K562 (cell line): Measurements from ENCODE around the gene DCTN1. TPM values are rescaled to one million over a fixed set of nuclear protein-coding genes. Genes with fewer than 3 reads are reported as not detected.

ENCODE experiments used
- ATAC-seq: fragments of 200-7000 bp; cut with Tn5 transposase; 3 replicates; pipeline ENCODE4 v1.9.1; 2020; ENCODE audit warnings: moderate library complexity
- BruUV-seq: library from RNA; stranded (reverse); fragments of 400-500 nt; replicated peaks from 2 replicates; lab custom pipeline; 2021; lab: Mats Ljungman, UMichigan
- CTCF ChIA-PET: fragments of 300-600 bp; formaldehyde crosslinking; extraction: SDS; loops from one replicate; lab custom pipeline; 2021; ENCODE audit warnings: low intra/inter-chr PET ratio; lab: Yijun Ruan, JAX
- POLR2A ChIA-PET: fragments of 300-600, 350-650 bp; sonication (Branson Sonifier 250); formaldehyde crosslinking; extraction: SDS; loops from one replicate; lab custom pipeline; 2021; ENCODE audit warnings: antibody characterized with exemption, inconsistent platforms; lab: Yijun Ruan, JAX
- DNase-seq, 4 experiments: peaks; one replicate each; pipeline versions ENCODE4 v3.0.0 to v3.0.0-alpha.2; 2011 to 2018; ENCODE audit warnings: low spot score in 3 of 4, mixed read lengths in 3 of 4; ENCODE audit errors: extremely low read depth in 1 of 4
- FAIRE-seq: peaks from 2 replicates; lab custom pipeline; 2011; peaks lifted over from hg19 to GRCh38; lab: Jason Lieb, UNC
- H2AFZ ChIP-seq: 2 replicates; pipeline ENCODE4 v1.6.0; 2011; ENCODE audit warnings: low read depth, low read length, control low read depth, inconsistent platforms
- H3K27ac ChIP-seq: fragments of 200-600 bp; 3 replicates; pipeline ENCODE4 v1.8.0; 2011; ENCODE audit warnings: low read depth, mild to moderate bottlenecking, control low read depth, inconsistent platforms, low read length, moderate library complexity, mixed read lengths; ENCODE audit errors: extremely low read depth
- H3K27me3 ChIP-seq, 2 experiments: fragments of 300-600 bp in 1 of 2; 2 replicates in 1 of 2; 3 replicates in 1 of 2; pipeline versions ENCODE4 v1.6.0 to v1.8.0; 2011; ENCODE audit warnings: inconsistent platforms in 2 of 2, low read length in 2 of 2, mild to moderate bottlenecking in 1 of 2, mixed read lengths in 1 of 2, moderate library complexity in 1 of 2; ENCODE audit not compliant: control insufficient read depth in 2 of 2, insufficient read depth in 2 of 2
- H3K36me3 ChIP-seq: fragments of 300-600 bp; 3 replicates; pipeline ENCODE4 v1.8.0; 2011; ENCODE audit warnings: mild to moderate bottlenecking, low read length, inconsistent platforms; ENCODE audit not compliant: control insufficient read depth, insufficient read depth
- H3K4me1 ChIP-seq, 2 experiments: fragments of 200-600 bp in 1 of 2; replicated peaks in 1 of 2; 2 replicates in 1 of 2; 3 replicates in 1 of 2; pipeline versions ENCODE4 v1.5.1 to v1.8.0; 2011; ENCODE audit warnings: inconsistent platforms in 2 of 2, low read length in 2 of 2, mild to moderate bottlenecking in 1 of 2, mixed read lengths in 1 of 2, moderate library complexity in 1 of 2; ENCODE audit not compliant: control insufficient read depth in 2 of 2, insufficient read depth in 2 of 2
- H3K4me2 ChIP-seq: 2 replicates; pipeline ENCODE4 v1.6.1; 2011; ENCODE audit warnings: low read length, control low read depth, inconsistent platforms, mixed read lengths; ENCODE audit not compliant: insufficient read depth
- H3K4me3 ChIP-seq: fragments of 200-600 bp; sonication (generic), shearing (Covaris generic); 2 replicates; pipeline ENCODE4 v1.5.1; 2016; ENCODE audit warnings: control low read depth, inconsistent platforms
- H3K79me2 ChIP-seq: fragments of 200-600 bp; 3 replicates; pipeline ENCODE4 v1.8.0; 2011; ENCODE audit warnings: low read length, inconsistent platforms; ENCODE audit not compliant: control insufficient read depth, insufficient read depth
- H3K9ac ChIP-seq, 2 experiments: 2 replicates each; pipeline versions ENCODE4 v1.6.0 to v1.6.1; 2011; ENCODE audit warnings: low read depth in 2 of 2, low read length in 2 of 2, control low read depth in 1 of 2, inconsistent platforms in 1 of 2, mild to moderate bottlenecking in 1 of 2, mixed read lengths in 1 of 2; ENCODE audit not compliant: insufficient read depth in 1 of 2
- H3K9me1 ChIP-seq: one replicate; pipeline ENCODE4 v1.6.0; 2011; ENCODE audit warnings: inconsistent platforms, mild to moderate bottlenecking, low read length, moderate library complexity; ENCODE audit not compliant: control insufficient read depth, insufficient read depth
- H3K9me3 ChIP-seq: replicated peaks from 2 replicates; pipeline ENCODE4 v1.5.1; 2011; ENCODE audit warnings: low read depth, low read length, inconsistent platforms; ENCODE audit not compliant: control insufficient read depth, insufficient read depth
- H4K20me1 ChIP-seq: replicated peaks from 2 replicates; pipeline ENCODE4 v1.6.1; 2011; ENCODE audit warnings: low read length, inconsistent platforms, mixed read lengths; ENCODE audit not compliant: control insufficient read depth, insufficient read depth
- CEBPB ChIP-seq: fragments of 450-650 bp; IDR thresholded peaks from 2 replicates; pipeline ENCODE4 v1.6.1; 2016; ENCODE audit warnings: missing genetic modification characterization, missing compliant biosample characterization
- NCOA6 ChIP-seq: fragments of 450-650 bp; IDR thresholded peaks from 2 replicates; pipeline ENCODE4 v1.6.1; 2017; ENCODE audit warnings: mild to moderate bottlenecking
- NEUROD1 ChIP-seq: fragments of 150-350 bp; IDR thresholded peaks from 2 replicates; pipeline ENCODE4 v1.6.1; 2014; ENCODE audit warnings: borderline replicate concordance, low read length, low read depth; ENCODE audit not compliant: partially characterized antibody
- NFATC3 ChIP-seq: fragments of 450-650 bp; IDR thresholded peaks from 2 replicates; pipeline ENCODE4 v1.6.1; 2017; ENCODE audit warnings: mild to moderate bottlenecking
- NFIC ChIP-seq: fragments of 450-650 bp; IDR thresholded peaks from 2 replicates; pipeline ENCODE4 v1.6.1; 2017; ENCODE audit warnings: mild to moderate bottlenecking, inconsistent platforms
- SMAD3 ChIP-seq: fragments of 450-650 bp; formaldehyde crosslinking; conservative IDR thresholded peaks from 2 replicates; pipeline ENCODE4 v1.4.0; 2020; ENCODE audit warnings: mild to moderate bottlenecking
- SMARCC2 ChIP-seq: fragments of 450-650 bp; IDR thresholded peaks from 2 replicates; pipeline ENCODE4 v1.6.1; 2017; ENCODE audit warnings: antibody characterized with exemption, moderate library complexity, mild to moderate bottlenecking, low read depth
- SMARCE1 ChIP-seq: fragments of 450-650 bp; IDR thresholded peaks from 2 replicates; pipeline ENCODE4 v1.7.1; 2016; ENCODE audit warnings: mild to moderate bottlenecking
- WGBS: fragments of 100-300 bp; shearing (Covaris generic); methylation state at CpG from one replicate; pipeline ENCODE4 v1.1.6; 2016; ENCODE audit warnings: low coverage, mixed read lengths; ENCODE audit not compliant: insufficient coverage; ENCODE audit errors: missing lambda C conversion rate; 5-methylcytosine and 5-hydroxymethylcytosine counted together
- in situ Hi-C: fragments of 300-500 bp; cut with MboI; formaldehyde crosslinking; loops from 4 replicates; pipeline ENCODE4 v1.15.0; 2018; ENCODE audit warnings: inconsistent platforms, mixed read lengths
- intact Hi-C: fragments of 100-400 bp; cut with micrococcal nuclease; formaldehyde crosslinking; loops from 2 replicates; pipeline ENCODE4 v1.14.2; 2022
- polyA plus RNA-seq, 8 experiments: library from polyadenylated mRNA; depleted of rRNA in 4 of 8; stranded (reverse) in 5 of 8; unstranded in 3 of 8; fragments of >200 nt; fragmentation: Nextera tagmentation in 2 of 8; fragmentation: Illumina TruSeq in 1 of 8; extraction: Ambion mirVana in 2 of 8; extraction: Trizol in 1 of 8; gene quantifications; 2 replicates each; pipeline versions ENCODE4 v1.2.1 to v1.2.3, GENCODE V29; 2011 to 2014; ENCODE audit warnings: inconsistent platforms in 1 of 8, missing spikeins in 1 of 8
- total RNA-seq, 7 experiments: library from RNA; depleted of rRNA in 6 of 7; stranded (reverse); fragments of >200 nt in 6 of 7; fragmentation: Illumina TruSeq in 2 of 7; extraction: Trizol in 2 of 7; gene quantifications; 2 replicates each; pipeline versions ENCODE4 v1.2.1 to v1.2.3, GENCODE V29; 2011 to 2021; ENCODE audit warnings: low replicate concordance in 1 of 7
- TF ChIP-seq, protein P1 (sequence below): fragments of 250-450 bp; sonication (Bioruptor Pico); IDR thresholded peaks from 2 replicates; pipeline ENCODE4 v1.4.0; 2020; ENCODE audit warnings: borderline replicate concordance
- TF ChIP-seq, protein P2 (sequence below): sonication (generic); formaldehyde crosslinking; IDR thresholded peaks from 2 replicates; pipeline ENCODE4 v1.9.0; 2022; ENCODE audit warnings: mild to moderate bottlenecking, missing genetic modification reagents
- TF ChIP-seq, protein P3 (sequence below), 2 experiments: fragments of 450-650 bp in 1 of 2; sonication (generic) in 1 of 2; formaldehyde crosslinking in 1 of 2; IDR thresholded peaks in 1 of 2; conservative IDR thresholded peaks in 1 of 2; 2 replicates each; pipeline versions ENCODE4 v1.6.1 to v1.8.1; 2016 to 2023; ENCODE audit warnings: mild to moderate bottlenecking in 2 of 2, moderate library complexity in 2 of 2, inconsistent platforms in 1 of 2, missing genetic modification reagents in 1 of 2
- TF ChIP-seq, protein P4 (sequence below): fragments of 450-650 bp; formaldehyde crosslinking; IDR thresholded peaks from 2 replicates; pipeline ENCODE4 v1.4.0; 2020; ENCODE audit warnings: mild to moderate bottlenecking
- TF ChIP-seq, protein P5 (sequence below): fragments of 200-800 bp; sonication (Bioruptor generic); IDR thresholded peaks from 2 replicates; pipeline ENCODE4 v1.6.1; 2017; ENCODE audit warnings: missing genetic modification characterization, missing compliant biosample characterization

The DCTN1 gene
- total and polyA plus RNA-seq, 9 of the 15 experiments (the other 6 are each of a cell fraction or from before 2014, with no cell fraction given), result 23.9 to 71.7 (median 45.0) TPM

DNA sequence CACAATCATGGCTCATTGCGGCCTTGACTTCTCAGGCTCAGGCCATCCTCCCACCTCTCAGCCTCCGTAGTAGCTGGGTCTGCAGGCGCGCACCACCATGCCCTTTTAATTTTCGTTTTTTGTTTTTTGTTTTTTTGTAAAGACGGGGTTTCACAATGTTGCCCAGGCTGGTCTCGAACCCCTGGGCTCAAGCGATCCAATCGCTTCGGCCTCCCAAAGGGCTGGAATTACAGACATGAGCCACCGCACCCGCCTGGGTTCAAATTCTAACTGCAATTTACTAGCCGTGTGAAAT, 12.3 kb upstream of the DCTN1 start (continued):
- TF ChIP-seq, protein P1, sequence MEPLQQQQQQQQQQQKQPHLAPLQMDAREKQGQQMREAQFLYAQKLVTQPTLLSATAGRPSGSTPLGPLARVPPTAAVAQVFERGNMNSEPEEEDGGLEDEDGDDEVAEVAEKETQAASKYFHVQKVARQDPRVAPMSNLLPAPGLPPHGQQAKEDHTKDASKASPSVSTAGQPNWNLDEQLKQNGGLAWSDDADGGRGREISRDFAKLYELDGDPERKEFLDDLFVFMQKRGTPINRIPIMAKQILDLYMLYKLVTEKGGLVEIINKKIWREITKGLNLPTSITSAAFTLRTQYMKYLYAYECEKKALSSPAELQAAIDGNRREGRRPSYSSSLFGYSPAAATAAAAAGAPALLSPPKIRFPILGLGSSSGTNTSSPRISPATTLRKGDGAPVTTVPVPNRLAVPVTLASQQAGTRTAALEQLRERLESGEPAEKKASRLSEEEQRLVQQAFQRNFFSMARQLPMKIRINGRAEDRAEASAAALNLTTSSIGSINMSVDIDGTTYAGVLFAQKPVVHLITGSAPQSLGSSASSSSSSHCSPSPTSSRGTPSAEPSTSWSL (CRISPR knock-in tag), result no peak
- TF ChIP-seq CEBPB, result peak; percentile 86
- 0 out of 2 replicates have a peak, but pooled peaks have one; percentile 9 for TF ChIP-seq SMARCE1

DNA sequence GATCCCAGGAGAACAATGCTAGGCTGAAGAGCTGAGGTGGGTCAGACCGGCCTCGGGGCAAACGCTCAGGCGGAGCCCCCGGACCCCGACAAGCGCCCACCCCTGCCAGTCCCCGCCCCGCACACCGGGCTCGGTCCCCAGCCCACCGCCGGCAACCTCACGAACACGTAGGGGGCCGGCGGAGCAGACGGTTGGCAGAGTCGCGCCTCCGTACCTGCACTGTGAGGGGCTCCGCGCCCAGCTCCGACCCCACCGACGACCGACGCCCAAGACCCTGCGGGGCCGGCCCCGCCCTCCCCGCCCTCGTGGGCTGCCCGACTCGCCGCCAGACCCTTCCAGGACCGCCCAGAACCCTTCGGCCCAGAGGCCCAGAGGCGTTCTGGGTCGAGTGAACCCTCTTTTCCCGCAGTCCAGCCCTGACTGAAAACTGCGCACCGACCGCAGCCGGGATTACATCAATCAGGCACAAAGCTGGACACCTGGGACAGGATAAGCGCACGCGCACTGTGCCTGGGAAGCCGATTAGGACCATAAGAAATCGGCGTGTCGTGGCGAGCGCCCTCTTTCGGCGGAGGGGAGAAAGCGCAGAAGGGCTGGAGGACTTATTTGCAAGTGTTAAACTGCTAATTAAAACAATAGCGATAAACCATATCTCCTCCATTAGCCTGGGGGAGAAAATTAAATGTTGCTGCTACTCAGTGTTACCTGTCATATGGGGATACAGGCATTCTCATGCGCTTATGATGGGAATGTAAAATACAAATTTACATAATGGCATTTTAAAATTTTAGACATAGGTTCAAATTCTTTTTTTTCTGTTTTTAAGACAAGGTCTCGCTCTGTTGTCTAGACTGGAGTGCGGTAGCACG, 11.7 kb upstream of the DCTN1 start:
- H3K9me1 ChIP-seq, result no peaks in the 10 kb centered on the region
- peak overlapping the region; percentile 98 for H3K4me2 ChIP-seq
- 2% methylated on average over 49 of the region's 62 CpGs for whole genome bisulfite sequencing
- H2AFZ ChIP-seq, result peak overlapping the region; percentile 98
- H3K4me3 ChIP-seq, result peak overlapping the region; percentile 66
- H3K27me3 ChIP-seq, result no peaks in the 10 kb centered on the region
- peaks cover 3 to 17% of the 10 kb centered on the region in 2 experiments; a peak in 3 of 5 replicates for H3K4me1 ChIP-seq
- peak; percentile 93 for ATAC-seq
- no peaks in the 10 kb centered on the region for H4K20me1 ChIP-seq
- no TSS peak for BruUV-seq
- intact Hi-C loops, result loop anchor here (5.0 to 10.0 kb wide), 3 partner anchors 125 to 567 kb away; partner anchors contain the start of gene STAMBP
- CTCF ChIA-PET, result interaction anchor here (1.2 kb wide), 1 partner anchor 125 kb away, joined by 4 read pairs; no protein-coding TSS in a partner anchor
- no peaks in the 10 kb centered on the region for H3K9me3 ChIP-seq
- POLR2A ChIA-PET, result interaction anchor here (0.5 to 2.6 kb wide), 12 partner anchors 9 to 538 kb away, joined by 3 to 13 read pairs (median 4); partner anchors contain the start of genes BOLA3, DCTN1 and MOB1A
- peak overlapping the region; percentile 91 for H3K27ac ChIP-seq
- peak overlapping the region; percentile 89 to 96 for H3K9ac ChIP-seq
- peak; percentile 90 to 96 (median 92) for DNase-seq
- in situ Hi-C loops, result no loop called here
- FAIRE-seq, result peak; percentile 99
- no peaks in the 10 kb centered on the region for H3K36me3 ChIP-seq
- peaks cover 26% of the 10 kb centered on the region for H3K79me2 ChIP-seq
- TF ChIP-seq, protein P2, sequence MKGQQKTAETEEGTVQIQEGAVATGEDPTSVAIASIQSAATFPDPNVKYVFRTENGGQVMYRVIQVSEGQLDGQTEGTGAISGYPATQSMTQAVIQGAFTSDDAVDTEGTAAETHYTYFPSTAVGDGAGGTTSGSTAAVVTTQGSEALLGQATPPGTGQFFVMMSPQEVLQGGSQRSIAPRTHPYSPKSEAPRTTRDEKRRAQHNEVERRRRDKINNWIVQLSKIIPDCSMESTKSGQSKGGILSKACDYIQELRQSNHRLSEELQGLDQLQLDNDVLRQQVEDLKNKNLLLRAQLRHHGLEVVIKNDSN (CRISPR knock-in tag), result no peak
- no peak for TF ChIP-seq SMARCC2
- TF ChIP-seq SMAD3 (CRISPR knock-in tag), result 0 out of 2 replicates have a peak, but pooled peaks have one; percentile 13
- no peak for TF ChIP-seq NFATC3
- peak; percentile 61 for TF ChIP-seq NEUROD1
- TF ChIP-seq NCOA6, result peak; percentile 39
- TF ChIP-seq NFIC, result peak; percentile 50; the same call in 1 of the 2 replicates
- TF ChIP-seq, protein P3, sequence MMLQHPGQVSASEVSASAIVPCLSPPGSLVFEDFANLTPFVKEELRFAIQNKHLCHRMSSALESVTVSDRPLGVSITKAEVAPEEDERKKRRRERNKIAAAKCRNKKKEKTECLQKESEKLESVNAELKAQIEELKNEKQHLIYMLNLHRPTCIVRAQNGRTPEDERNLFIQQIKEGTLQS (IDR thresholded peaks at IDR 0.05), result no peak
- TF ChIP-seq, protein P3 (CRISPR knock-in tag; conservative IDR thresholded peaks at IDR 0.05), result no peak
- TF ChIP-seq, protein P4, sequence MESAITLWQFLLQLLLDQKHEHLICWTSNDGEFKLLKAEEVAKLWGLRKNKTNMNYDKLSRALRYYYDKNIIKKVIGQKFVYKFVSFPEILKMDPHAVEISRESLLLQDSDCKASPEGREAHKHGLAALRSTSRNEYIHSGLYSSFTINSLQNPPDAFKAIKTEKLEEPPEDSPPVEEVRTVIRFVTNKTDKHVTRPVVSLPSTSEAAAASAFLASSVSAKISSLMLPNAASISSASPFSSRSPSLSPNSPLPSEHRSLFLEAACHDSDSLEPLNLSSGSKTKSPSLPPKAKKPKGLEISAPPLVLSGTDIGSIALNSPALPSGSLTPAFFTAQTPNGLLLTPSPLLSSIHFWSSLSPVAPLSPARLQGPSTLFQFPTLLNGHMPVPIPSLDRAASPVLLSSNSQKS, result no peak
- TF ChIP-seq, protein P5, sequence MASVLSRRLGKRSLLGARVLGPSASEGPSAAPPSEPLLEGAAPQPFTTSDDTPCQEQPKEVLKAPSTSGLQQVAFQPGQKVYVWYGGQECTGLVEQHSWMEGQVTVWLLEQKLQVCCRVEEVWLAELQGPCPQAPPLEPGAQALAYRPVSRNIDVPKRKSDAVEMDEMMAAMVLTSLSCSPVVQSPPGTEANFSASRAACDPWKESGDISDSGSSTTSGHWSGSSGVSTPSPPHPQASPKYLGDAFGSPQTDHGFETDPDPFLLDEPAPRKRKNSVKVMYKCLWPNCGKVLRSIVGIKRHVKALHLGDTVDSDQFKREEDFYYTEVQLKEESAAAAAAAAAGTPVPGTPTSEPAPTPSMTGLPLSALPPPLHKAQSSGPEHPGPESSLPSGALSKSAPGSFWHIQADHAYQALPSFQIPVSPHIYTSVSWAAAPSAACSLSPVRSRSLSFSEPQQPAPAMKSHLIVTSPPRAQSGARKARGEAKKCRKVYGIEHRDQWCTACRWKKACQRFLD (CRISPR knock-in tag), result peak; percentile 81; the same call in 1 of the 2 replicates
